PC-3 (cell line): ENCODE results near the gene STAT6. TPM values are rescaled to one million over a fixed set of nuclear protein-coding genes. Genes with fewer than 3 reads are reported as not detected.

Experiments
- ATAC-seq: fragments of 200-7000 bp; cut with Tn5 transposase; 2 replicates; pipeline ENCODE4 v1.9.1; 2020; ENCODE audit warnings: mild to moderate bottlenecking, moderate library complexity
- BruUV-seq: library from RNA; stranded (reverse); fragments of 400-500 nt; replicated peaks from 2 replicates; lab custom pipeline; 2021; lab: Mats Ljungman, UMichigan
- CTCF ChIA-PET: fragments of 300-600 bp; sonication (Branson Sonifier 250); formaldehyde crosslinking; loops from one replicate; lab custom pipeline; 2022; ENCODE audit warnings: antibody characterized with exemption; lab: Charles Lee
- POLR2A ChIA-PET: fragments of 300-600 bp; sonication (Branson Sonifier 250); formaldehyde crosslinking; loops from one replicate; lab custom pipeline; 2022; ENCODE audit warnings: antibody characterized with exemption; ENCODE audit not compliant: unreplicated experiment; lab: Charles Lee
- DNase-seq: peaks from one replicate; pipeline ENCODE4 v3.0.0-alpha.2; 2015
- H2AFZ ChIP-seq: fragments of 300-600 bp; sonication (generic); 2 replicates; pipeline ENCODE4 v1.6.0; 2016; ENCODE audit warnings: antibody characterized with exemption, low read length
- H3F3A ChIP-seq: fragments of 300-600 bp; sonication (generic); one replicate; pipeline ENCODE4 v1.6.0; 2017; ENCODE audit warnings: antibody characterized with exemption, low read length, control low read depth, mild to moderate bottlenecking; ENCODE audit not compliant: unreplicated experiment
- H3K27ac ChIP-seq: fragments of 300-600 bp; sonication (generic); 2 replicates; pipeline ENCODE4 v1.5.1; 2016; ENCODE audit warnings: mild to moderate bottlenecking, low read length
- H3K27me3 ChIP-seq: fragments of 300-600 bp; sonication (generic); 2 replicates; pipeline ENCODE4 v1.6.1; 2016; ENCODE audit warnings: low read length, mixed read lengths
- H3K36me3 ChIP-seq: fragments of 300-600 bp; sonication (generic); 2 replicates; pipeline ENCODE4 v1.6.1; 2016; ENCODE audit warnings: low read depth, mixed run types, low read length, mixed read lengths
- H3K4me1 ChIP-seq: fragments of 300-600 bp; sonication (generic); 2 replicates; pipeline ENCODE4 v1.5.1; 2016; ENCODE audit warnings: low read length; ENCODE audit not compliant: insufficient read depth
- H3K4me2 ChIP-seq: fragments of 300-600 bp; sonication (generic); 2 replicates; pipeline ENCODE4 v1.6.0; 2016; ENCODE audit warnings: low read length
- H3K4me3 ChIP-seq: fragments of 300-600 bp; sonication (generic); 2 replicates; pipeline ENCODE4 v1.5.1; 2016; ENCODE audit warnings: mild to moderate bottlenecking, low read length, mixed read lengths
- H3K79me2 ChIP-seq: fragments of 300-600 bp; sonication (generic); 2 replicates; pipeline ENCODE4 v1.6.1; 2017; ENCODE audit warnings: low read length, mixed read lengths
- H3K9ac ChIP-seq: fragments of 300-600 bp; sonication (generic); 2 replicates; pipeline ENCODE4 v1.6.0; 2016; ENCODE audit warnings: mild to moderate bottlenecking, low read length
- H3K9me2 ChIP-seq: fragments of 300-600 bp; sonication (generic); replicated peaks from 2 replicates; pipeline ENCODE4 v1.6.1; 2016; ENCODE audit warnings: mixed run types, low read length, mixed read lengths
- H3K9me3 ChIP-seq: fragments of 300-600 bp; sonication (generic); 2 replicates; pipeline ENCODE4 v1.6.1; 2016; ENCODE audit warnings: low read length, mixed read lengths
- H4K20me1 ChIP-seq: fragments of 300-600 bp; sonication (generic); 2 replicates; pipeline ENCODE4 v1.6.1; 2016; ENCODE audit warnings: low read length, mixed read lengths
- CTCF ChIP-seq: fragments of 300-600 bp; sonication (generic); conservative IDR thresholded peaks from 2 replicates; pipeline ENCODE4 v1.5.1; 2017; ENCODE audit warnings: antibody characterized with exemption, low read depth, mild to moderate bottlenecking, low read length
- EZH2 ChIP-seq: fragments of 300-600 bp; sonication (generic); IDR thresholded peaks from one replicate; pipeline ENCODE4 v1.6.1; 2017; ENCODE audit warnings: antibody characterized with exemption, mild to moderate bottlenecking, low read length; ENCODE audit not compliant: unreplicated experiment
- EZH2phosphoT487 ChIP-seq: fragments of 300-600 bp; sonication (generic); IDR thresholded peaks from 2 replicates; pipeline ENCODE4 v1.6.1; 2018; ENCODE audit warnings: mild to moderate bottlenecking, antibody characterized with exemption, low read length, borderline replicate concordance
- intact Hi-C: fragments of 100-400 bp; cut with micrococcal nuclease; formaldehyde crosslinking; loops from 2 replicates; pipeline ENCODE4 v1.9.0; 2023
- total RNA-seq: library from RNA; depleted of rRNA; stranded (reverse); fragments of >200 nt; gene quantifications from 2 replicates; pipeline ENCODE4 v1.2.3, GENCODE V29; 2014

Gene STAT6
- total RNA-seq, 1 experiment from 2014 or later = 28.4 TPM

GRCh38 chr12:57119294-57120085, 8.3 kb upstream of the STAT6 start:
- TF ChIP-seq EZH2 (no peak), EZH2phosphoT487 (no peak), CTCF (no peak)
- POLR2A ChIA-PET = no interaction called here

GRCh38 chr12:57118711-57119271, 7.6 kb upstream of the STAT6 start:
- peak overlapping the region; percentile 63 for H3K27ac ChIP-seq
- no peaks in the 10 kb centered on the region for H3K9me3 ChIP-seq
- peak; percentile 87 for DNase-seq
- no peaks in the 10 kb centered on the region for H3K9me2 ChIP-seq
- POLR2A ChIA-PET = no interaction called here
- no peak overlapping the region for H3K4me3 ChIP-seq
- H3K36me3 ChIP-seq = no peaks in the 10 kb centered on the region
- no peak overlapping the region for H3K9ac ChIP-seq
- no peaks in the 10 kb centered on the region for H3K27me3 ChIP-seq
- H3K4me1 ChIP-seq = peaks cover 18% of the 10 kb centered on the region
- peak; percentile 95 for ATAC-seq
- no peaks in the 10 kb centered on the region for H3K79me2 ChIP-seq
- no TSS peak for BruUV-seq
- intact Hi-C loops = no loop called here
- no peaks in the 10 kb centered on the region for H3F3A ChIP-seq
- H2AFZ ChIP-seq = peak overlapping the region; percentile 51
- CTCF ChIA-PET = interaction anchor here (0.5 to 0.6 kb wide), 2 partner anchors 50 to 1123 kb away, joined by 4 to 8 read pairs; no protein-coding TSS in a partner anchor
- no peaks in the 10 kb centered on the region for H4K20me1 ChIP-seq
- TF ChIP-seq EZH2phosphoT487 = no peak
- TF ChIP-seq EZH2 = no peak
- TF ChIP-seq CTCF = no peak
- peak overlapping the region; percentile 24; the same call in 1 of the 2 replicates for H3K4me2 ChIP-seq

More at GRCh38 chr12:57119294-57120085, 8.3 kb upstream of the STAT6 start:
- no peaks in the 10 kb centered on the region for H3K27me3 ChIP-seq
- H4K20me1 ChIP-seq = no peaks in the 10 kb centered on the region
- no peak for ATAC-seq
- no peak overlapping the region for H3K4me3 ChIP-seq
- peak overlapping the region; percentile 63 for H3K27ac ChIP-seq
- H3K36me3 ChIP-seq = no peaks in the 10 kb centered on the region
- BruUV-seq = no TSS peak
- no peak overlapping the region for H3K9ac ChIP-seq
- H3K9me2 ChIP-seq = no peaks in the 10 kb centered on the region
- DNase-seq = no peak
- H2AFZ ChIP-seq = peak overlapping the region; percentile 51
- H3K79me2 ChIP-seq = no peaks in the 10 kb centered on the region
- no peaks in the 10 kb centered on the region for H3K9me3 ChIP-seq
- peaks cover 18% of the 10 kb centered on the region for H3K4me1 ChIP-seq
- intact Hi-C loops = no loop called here
- CTCF ChIA-PET = interaction anchor here (0.5 kb wide), 1 partner anchor 51 kb away, joined by 4 read pairs; no protein-coding TSS in a partner anchor
- no peaks in the 10 kb centered on the region for H3F3A ChIP-seq
- H3K4me2 ChIP-seq = peak overlapping the region; percentile 9; the same call in 1 of the 2 replicates
